D341Med (cell line): ENCODE data around the gene PRXL2B.
"Not testable (repeated sequence)": the region's sequence is repeated elsewhere in the genome, so short reads cannot be mapped to it uniquely, and the experiment has no call there.

ENCODE experiments used
- DNase-seq: peaks from one replicate; pipeline ENCODE4 v3.0.0; 2012; ENCODE audit warnings: low spot score

Gene PRXL2B

DNA sequence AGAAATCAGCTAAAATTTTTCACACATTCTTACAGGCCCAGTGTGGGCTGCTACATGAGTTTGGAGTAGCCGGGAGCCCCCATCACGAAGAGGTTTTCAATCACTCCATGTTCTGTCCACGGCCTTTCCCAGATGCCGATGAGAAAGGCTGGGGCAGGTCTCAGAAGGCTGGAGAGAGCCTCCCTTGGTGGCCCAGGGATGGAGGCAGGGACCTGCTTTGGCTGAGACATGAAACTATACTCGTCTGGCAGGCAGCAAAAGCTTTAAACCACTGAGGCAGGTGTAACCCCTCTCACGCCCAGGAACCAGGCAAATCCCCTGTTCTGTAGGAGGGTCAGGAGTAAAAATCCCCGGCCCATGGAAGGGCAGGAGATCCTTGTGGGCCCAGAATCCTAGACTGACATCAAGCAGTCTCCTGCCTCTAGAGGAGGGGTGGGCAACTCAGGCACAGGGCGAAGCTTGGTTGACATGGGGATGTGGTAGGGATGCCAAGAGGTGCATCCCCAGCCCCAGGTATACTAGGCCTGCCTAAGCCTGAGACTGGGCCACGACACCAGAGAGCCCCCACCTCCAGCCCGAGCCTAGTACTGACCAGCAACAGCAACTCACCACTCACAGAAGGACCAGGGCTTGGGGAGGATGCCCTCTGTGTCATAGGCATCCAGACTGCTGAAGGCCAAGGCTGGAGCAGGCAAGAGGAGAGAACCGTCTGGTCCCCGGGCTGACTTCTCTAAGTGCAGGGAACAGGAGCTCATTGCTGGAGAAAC lies 37.2 kb downstream of the PRXL2B start:
- no peak for DNase-seq

GRCh38 chr1:2624735-2625300 lies 38.2 kb downstream of the PRXL2B start:
- DNase-seq: no peak

DNA sequence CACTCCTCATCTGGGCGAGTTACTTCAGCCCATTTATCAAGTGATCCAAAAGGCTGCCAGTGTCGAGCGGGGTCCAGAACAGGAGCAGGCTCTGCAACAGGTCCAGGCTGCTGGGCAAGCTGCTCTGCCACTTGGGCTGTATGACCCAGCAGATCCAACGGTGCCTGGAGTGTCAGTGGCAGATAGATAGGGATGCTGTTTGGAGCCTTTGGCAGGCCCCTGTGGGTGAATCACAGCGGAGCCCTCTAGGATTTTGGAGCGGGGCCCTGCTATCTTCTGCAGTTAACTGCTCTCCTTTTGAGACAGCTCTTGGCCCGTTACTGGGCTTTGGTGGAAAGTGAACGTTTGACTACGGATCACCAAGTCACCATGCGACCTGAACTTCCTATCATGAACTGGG lies 38.7 kb downstream of the PRXL2B start:
- DNase-seq: no peak

DNA sequence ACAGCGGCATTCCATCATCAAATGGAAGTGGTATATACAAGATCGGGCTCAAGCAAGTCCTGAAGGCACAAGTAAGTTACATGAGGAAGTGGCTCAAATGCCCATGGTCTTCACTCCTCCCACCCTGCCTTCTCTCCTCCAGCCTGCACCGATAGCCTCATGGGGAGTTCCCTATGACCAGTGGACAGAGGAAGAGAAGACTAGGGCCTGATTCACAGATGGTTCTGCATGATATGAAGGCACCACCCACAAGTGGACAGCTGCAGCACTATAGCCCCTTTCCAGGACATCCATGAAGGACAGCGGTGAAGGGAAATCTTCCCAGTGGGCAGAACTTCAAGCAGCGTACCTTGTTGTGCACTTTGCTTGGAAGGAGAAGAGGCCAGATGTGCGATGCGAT lies 39.2 kb downstream of the PRXL2B start:
- not testable (repeated sequence) for DNase-seq

DNA sequence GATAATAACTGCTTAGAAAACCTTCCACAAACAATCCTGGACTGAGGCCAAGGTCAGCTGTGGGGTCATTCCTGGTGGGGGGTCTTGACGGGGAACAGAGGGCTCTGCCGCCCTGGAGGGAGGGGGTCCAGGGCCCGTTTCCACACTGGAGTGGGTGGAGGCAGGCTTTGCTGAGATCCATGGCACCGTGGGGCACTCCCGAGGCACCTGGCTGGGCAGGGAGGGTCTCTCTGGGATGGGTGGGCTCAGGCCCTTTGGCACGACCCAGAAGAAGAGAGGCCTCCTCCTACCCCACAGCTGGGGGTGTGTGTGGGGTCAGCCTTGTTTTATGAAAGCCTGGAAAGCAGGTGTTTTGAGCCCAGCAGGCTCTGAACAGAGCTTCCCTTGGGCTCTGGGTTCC lies 41.2 kb downstream of the PRXL2B start:
- no peak for DNase-seq

DNA sequence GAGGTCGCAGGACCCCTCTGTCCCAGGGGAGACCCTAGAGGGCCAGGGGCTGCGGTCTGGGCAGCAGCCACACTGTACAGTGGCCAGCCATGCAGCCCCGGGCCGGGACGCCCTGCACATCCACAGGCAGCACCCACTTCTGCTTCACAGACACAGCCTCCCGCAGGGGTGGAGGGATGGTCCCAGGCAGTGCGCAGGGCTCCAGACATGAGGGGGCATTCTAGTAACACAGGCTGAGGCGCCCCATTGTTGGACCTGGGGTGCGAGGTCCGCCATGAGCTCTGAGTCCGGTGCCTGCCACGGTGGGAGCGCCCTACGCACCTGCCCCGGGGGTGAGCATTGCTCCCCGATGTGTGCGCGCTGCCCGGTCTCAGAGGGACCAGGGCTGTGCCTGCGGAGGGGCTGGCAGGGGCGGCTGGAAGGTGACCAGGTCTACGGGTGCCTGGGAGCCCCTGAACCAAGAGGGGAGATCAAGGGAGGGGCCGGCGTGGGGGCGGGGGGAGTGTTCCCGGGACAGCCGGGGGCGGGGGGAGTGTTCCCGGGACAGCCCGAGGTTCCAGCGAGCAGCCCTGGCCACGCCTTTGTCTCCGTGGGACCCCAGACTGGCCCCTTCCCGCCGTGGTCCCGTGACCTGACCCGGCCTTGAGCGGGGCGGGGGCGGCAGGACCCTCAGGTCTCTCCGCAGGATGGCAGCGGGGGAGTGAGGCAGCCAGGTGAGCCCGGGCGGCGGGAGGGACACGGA lies 41.8 kb downstream of the PRXL2B start:
- peak; percentile 47 for DNase-seq

DNA sequence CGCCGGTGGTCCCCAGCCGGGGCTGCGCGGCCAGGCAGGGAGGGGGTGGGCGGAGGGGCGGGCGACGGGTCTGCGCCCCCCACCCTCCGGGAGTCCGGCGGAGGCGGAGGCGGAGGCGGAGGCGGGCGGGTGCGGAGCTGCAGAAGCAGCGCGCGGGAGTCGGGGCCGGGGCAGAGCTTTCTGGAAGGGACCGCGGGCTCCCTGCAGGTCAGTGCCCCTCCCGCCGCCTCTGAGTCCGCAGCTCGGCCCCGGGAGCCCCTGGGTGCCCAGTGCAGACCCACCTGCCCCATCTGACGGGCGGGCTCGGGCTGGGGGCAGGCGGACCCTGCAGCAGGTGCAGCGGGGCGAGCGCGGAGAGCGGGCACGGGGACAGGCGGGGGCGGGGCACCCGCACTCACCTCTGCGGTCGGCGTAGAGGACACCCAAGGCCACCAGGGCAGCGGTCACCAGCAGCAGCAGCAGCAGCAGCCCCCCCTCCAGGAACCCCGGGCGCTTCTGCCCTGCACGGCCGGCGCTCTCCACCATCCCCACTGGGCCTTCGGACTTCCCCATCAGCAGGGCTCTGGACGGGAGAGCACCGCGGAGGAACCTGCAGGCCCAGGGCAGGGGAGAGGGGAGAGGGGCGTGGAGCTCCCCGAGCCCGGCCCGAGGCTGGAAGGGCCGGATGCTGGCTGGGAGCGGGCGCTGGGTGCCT lies 42.5 kb downstream of the PRXL2B start:
- DNase-seq: peak; percentile 31

DNA sequence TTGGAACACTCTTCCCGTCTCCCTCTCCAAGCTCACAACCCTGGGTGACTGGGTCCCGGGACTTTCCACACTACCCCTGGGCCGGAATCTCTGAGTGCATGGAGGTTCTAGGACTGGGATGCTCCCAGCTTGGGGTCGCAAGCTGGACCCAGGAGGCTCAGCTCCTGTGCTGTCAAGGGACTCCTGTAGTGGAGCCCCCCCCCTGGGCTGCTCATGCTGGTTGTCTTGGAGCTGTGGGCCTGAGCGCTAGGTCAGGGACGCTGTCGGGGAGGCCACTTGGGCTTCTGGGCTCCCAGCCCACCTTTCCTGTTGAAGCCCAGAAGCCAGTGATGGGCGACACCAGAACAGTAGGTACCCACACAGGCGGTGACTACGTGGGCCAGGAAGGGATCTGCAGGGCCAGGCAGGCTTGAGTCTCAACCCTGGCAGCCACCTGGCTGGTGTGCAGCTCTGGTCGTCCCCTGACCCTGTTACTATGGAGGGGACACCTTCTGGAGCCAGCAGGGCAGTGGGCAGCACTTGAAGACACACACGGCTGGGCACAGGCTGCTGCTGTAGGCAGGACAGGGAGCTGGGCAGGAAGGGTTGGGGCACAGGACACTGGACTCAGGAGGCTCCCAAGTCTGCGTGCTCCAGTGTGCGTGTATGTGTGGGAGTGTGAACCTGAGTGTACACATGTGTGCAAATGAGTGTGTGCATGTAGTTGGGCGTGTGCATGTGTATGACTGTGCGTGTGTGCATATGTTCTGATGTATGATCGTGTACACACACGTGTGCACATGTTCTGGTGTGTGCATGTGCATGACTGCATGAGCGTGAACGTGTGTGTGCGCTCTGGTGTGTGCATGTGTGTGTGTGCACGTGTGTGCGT lies 43.3 kb downstream of the PRXL2B start:
- DNase-seq: no peak

DNA sequence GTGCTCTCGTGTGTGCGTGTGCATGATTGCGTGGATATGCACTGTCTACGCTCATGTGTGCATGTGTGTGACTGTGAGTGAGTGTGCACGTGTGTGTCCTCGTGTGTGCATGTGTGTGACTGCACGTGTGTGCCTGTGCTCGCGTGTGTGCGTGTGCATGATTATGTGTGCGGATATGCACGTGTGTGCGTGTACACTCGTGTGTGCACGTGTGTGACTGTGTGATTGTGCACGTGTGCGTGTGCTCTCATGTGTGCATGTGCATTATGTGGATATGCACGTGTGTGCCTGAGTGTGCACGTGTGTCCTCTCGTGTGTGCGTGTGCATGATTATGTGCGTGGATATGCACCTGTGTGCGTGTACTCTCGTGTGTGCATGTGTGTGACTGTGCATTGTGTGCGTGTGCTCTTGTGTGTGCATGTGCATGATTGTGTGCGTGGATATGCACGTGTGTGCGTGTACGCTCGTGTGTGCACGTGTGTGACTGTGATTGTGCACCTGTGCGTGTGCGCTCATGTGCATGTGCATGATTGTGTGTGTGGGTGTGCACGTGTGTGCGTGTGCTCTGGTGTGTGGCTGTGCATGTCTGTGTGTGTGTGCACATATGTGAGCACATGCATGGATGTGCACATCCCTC lies 44.0 kb downstream of the PRXL2B start:
- no peak for DNase-seq

- no peak for DNase-seq
Observed at GRCh38 chr1:2631136-2632050, 44.8 kb downstream of the PRXL2B start.

GRCh38 chr1:2632051-2632430 lies 45.5 kb downstream of the PRXL2B start:
- DNase-seq: no peak

GRCh38 chr1:2632561-2633361 lies 46.2 kb downstream of the PRXL2B start, which contains the start of gene MMEL1:
TSS of gene MMEL1 (minus strand) at chr1:2633016. CDS start at chr1:2629484, 3,532 bp downstream.
- DNase-seq: no peak

DNA sequence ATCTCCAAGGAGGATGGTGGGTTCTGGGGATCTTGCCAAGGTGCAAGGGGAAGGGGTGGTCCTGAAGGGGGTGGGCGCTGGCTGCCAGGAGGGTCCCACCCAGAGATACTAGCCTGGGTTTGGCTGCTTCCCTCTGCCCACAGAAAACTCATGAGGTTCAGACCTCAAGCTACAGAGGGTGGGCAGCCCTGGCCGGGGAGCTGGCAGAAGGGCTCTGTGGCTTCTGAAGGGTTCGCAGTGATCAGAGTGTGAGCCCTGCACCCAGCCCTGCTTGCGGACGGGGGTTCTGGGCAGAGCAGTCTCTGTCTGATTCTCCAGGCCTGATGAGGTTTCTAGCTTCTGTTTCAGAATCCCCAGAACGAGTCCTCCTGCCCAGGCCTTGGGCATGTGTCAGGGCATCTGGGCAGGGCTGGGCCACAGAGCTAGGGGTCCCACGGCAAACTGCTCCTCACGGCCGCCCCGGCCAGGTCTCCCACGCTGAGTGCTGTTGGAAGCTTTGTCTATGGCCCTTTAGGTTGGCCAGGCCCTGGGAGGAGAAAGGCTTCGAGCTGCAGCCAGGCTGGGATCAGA lies 46.9 kb downstream of the PRXL2B start:
- no peak for DNase-seq

DNA sequence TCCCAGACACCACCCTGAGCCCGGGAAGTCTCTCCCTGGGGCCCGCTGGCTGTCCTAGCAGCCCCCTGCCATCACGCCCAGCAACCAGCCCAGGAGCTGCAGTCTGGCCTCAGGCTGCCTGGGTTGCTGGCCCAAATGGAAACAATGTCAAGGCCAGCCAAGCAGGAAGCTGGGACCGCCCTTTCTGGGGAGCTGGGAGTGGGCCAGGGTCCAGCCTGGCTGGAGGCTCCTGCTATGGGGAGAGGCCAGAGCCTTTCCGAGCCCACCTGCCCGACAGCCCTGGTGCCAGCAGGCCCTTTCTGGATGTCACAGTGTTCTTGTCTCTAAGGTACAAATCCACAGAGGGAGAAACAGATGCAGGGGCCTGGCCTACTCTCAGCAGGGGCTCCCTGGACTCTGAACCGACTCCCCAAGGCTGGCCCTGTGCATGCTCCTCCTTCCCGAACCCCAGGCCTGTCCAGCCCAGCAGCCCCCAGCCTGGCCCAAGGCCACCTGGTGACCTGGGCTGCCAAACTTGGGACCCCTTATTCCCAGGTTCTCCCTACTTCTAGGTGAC lies 47.4 kb downstream of the PRXL2B start:
- no peak for DNase-seq

DNA sequence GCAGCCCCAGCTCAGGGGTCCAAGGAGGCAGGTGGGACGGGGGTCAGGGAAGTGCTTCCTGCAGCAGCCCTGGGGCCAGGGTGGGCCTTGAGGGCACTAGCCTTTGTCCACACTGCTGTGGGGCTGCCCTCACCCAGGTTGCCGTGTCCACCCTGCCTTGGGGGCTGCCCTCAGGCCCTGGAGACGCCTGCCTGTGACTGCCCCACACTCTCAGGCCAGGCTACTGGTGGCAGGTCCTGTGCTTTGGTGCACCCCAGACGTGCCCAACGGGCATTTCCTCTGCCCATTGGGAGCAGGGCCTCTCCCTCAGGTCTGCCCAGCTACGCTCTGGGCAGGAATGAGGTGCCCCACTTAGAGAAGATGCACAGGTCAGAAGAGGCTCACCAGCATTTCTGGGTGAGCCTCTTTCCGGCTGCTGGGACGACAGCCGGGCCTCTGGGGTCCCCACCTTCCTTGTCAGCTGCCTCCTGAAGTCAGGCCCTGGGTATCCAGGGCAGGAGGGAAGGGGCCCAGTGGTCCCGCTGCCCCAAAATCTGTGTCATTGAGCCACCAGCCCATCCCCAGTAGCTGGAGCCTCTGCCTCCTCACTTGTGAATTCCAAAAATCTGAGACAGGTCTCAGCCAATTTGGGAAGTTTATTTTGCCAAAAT lies 48.9 kb downstream of the PRXL2B start:
- DNase-seq: no peak

GRCh38 chr1:2636733-2637132 lies 50.2 kb downstream of the PRXL2B start:
- no peak for DNase-seq

DNA sequence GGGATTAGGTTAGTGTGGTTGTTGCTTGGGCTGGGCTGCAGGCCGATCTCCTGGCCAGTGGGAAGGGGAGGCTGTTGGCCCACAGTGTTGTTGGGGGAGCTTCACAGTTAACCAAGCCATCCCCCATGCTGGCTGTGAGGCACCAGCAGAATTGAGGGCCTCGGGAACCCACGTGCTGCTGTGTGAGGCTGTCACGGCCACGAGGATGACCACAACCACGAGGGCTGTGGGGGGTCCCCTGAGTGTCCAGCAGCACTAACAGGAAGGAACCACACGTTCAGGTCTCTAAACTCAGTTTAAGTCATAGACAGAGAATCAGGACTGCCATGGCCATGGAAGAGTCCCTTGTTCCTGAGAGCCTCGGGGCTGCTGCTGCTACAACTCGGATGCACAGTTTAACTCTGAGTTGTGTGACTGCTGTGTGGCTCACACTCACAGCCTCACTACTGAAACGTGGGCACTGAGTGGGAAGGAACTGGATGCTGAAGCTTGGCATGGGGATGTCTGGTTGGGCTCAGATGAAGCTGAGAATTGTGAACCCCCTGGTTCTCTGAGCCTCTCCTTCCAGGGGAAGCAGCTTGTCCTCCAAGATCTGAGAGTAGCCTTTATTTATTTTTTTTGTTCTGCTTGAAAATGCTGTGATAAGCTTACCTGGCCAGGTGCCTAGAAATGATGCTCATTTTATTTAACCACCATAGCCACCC lies 51.0 kb downstream of the PRXL2B start:
- no peak for DNase-seq
